ENCODE results near the gene MYBPC2.

The MYBPC2 gene

GRCh38 chr19:50406156-50406820, 26.4 kb upstream of the MYBPC2 start:
- no peaks in the 10 kb centered on the region for H3K9me3 Mint-ChIP-seq
- no peaks in the 10 kb centered on the region for H3K4me1 Mint-ChIP-seq
- DNase-seq: no peak
- no peak for TF ChIP-seq CTCF (IDR thresholded peaks at IDR 0.05)
- peaks cover 3% of the 10 kb centered on the region for H3K27me3 Mint-ChIP-seq (ENCODE audit: low read depth, poor library complexity)
- peaks cover 39% of the 10 kb centered on the region for H3K36me3 Mint-ChIP-seq (ENCODE audit: low read depth)
- no peak overlapping the region for H3K4me3 Mint-ChIP-seq
- peak overlapping the region; percentile 87 for H3K27ac Mint-ChIP-seq

- Mint-ChIP-seq H3K9me3 (no peaks in the 10 kb centered on the region), H3K27ac (no peak overlapping the region), H3K27me3 (ENCODE audit: low read depth, poor library complexity) (peaks cover 3% of the 10 kb centered on the region), H3K4me3 (no peak overlapping the region), H3K36me3 (ENCODE audit: low read depth) (peaks cover 45% of the 10 kb centered on the region), H3K4me1 (no peaks in the 10 kb centered on the region)
- no peak for DNase-seq
- TF ChIP-seq CTCF (IDR thresholded peaks at IDR 0.05): no peak
These were observed 25.9 kb upstream of the MYBPC2 start for GRCh38 chr19:50406829-50407228.

- no peak overlapping the region for H3K27ac Mint-ChIP-seq
- no peaks in the 10 kb centered on the region for H3K9me3 Mint-ChIP-seq
- DNase-seq: no peak
- H3K4me1 Mint-ChIP-seq: peaks cover 1% of the 10 kb centered on the region
- no peak for TF ChIP-seq CTCF (IDR thresholded peaks at IDR 0.05)
- peaks cover 3% of the 10 kb centered on the region for H3K27me3 Mint-ChIP-seq (ENCODE audit: low read depth, poor library complexity)
- H3K36me3 Mint-ChIP-seq (ENCODE audit: low read depth): peaks cover 50% of the 10 kb centered on the region
- H3K4me3 Mint-ChIP-seq: no peak overlapping the region
These were observed 23.3 kb upstream of the MYBPC2 start for GRCh38 chr19:50409347-50409746.

GRCh38 chr19:50410109-50410508, 22.6 kb upstream of the MYBPC2 start:
- Mint-ChIP-seq H3K27me3 (ENCODE audit: low read depth, poor library complexity) (peaks cover 3% of the 10 kb centered on the region), H3K27ac (no peak overlapping the region), H3K36me3 (ENCODE audit: low read depth) (peaks cover 54% of the 10 kb centered on the region), H3K9me3 (no peaks in the 10 kb centered on the region), H3K4me3 (no peak overlapping the region), H3K4me1 (peaks cover 6% of the 10 kb centered on the region)
- DNase-seq: no peak
- TF ChIP-seq CTCF (IDR thresholded peaks at IDR 0.05): no peak

GRCh38 chr19:50412419-50412818, 20.3 kb upstream of the MYBPC2 start:
- Mint-ChIP-seq H3K4me3 (no peak overlapping the region), H3K9me3 (no peaks in the 10 kb centered on the region), H3K36me3 (ENCODE audit: low read depth) (peaks cover 42% of the 10 kb centered on the region), H3K27ac (peak overlapping the region; percentile 53), H3K27me3 (ENCODE audit: low read depth, poor library complexity) (peaks cover 3% of the 10 kb centered on the region), H3K4me1 (peaks cover 6% of the 10 kb centered on the region)
- no peak for DNase-seq
- TF ChIP-seq CTCF (IDR thresholded peaks at IDR 0.05): no peak

- H3K4me1 Mint-ChIP-seq: peaks cover 6% of the 10 kb centered on the region
- peaks cover 42% of the 10 kb centered on the region for H3K36me3 Mint-ChIP-seq (ENCODE audit: low read depth)
- TF ChIP-seq CTCF (IDR thresholded peaks at IDR 0.05): no peak
- no peak overlapping the region for H3K27ac Mint-ChIP-seq
- H3K4me3 Mint-ChIP-seq: no peak overlapping the region
- H3K9me3 Mint-ChIP-seq: no peaks in the 10 kb centered on the region
- H3K27me3 Mint-ChIP-seq (ENCODE audit: low read depth, poor library complexity): peaks cover 6% of the 10 kb centered on the region
- DNase-seq: no peak
These were observed 19.6 kb upstream of the MYBPC2 start for GRCh38 chr19:50413096-50413495.
